CD4-positive, alpha-beta T cell treated with Interferon gamma for 1 hour (primary cell): ENCODE results near the gene CFHR4.
"Not testable (repeated sequence)": the region's sequence is repeated elsewhere in the genome, so short reads cannot be mapped to it uniquely, and the experiment has no call there.

Experiments used
- DNase-seq: peaks from one replicate; pipeline ENCODE4 v3.0.0-alpha.2; 2020

Gene CFHR4

DNA sequence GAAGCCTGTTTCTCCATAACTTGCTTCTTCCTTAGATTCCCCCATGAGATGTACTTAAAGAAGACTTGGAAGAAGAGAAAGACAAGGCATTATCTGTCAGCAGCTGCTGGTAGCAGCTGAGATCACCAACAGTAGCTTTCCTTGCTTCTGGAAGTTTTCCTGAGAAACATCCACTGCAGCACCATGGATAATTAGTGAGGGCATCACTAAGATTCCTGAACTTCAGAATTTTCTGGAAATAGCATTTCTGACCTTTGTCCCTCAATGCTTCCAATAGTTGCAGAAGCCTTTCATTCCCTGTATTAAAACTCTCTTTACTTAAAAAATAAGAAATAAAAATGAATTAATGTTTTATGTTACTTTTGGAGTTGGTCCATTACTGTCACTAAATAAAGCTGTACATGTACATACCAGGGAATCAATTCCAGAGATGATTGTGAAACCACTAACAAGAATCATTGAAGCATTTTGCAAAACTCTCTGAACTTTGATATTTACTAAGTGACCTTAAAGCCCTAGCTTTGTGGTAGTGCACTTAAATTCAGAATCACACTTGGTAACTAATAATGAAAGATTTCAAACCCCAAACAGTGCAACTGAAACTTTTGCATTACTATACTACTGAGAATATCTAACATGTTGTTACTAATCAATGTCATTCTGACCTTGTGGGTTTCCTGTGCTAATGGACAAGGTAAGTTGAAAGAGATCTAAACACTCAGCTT is at the start of gene CFHR4:
CFHR4 (plus strand) TSS at position 538 of the 725 bp plus-strand sequence; CDS start at position 637, 99 bp downstream.
- DNase-seq: no peak

DNA sequence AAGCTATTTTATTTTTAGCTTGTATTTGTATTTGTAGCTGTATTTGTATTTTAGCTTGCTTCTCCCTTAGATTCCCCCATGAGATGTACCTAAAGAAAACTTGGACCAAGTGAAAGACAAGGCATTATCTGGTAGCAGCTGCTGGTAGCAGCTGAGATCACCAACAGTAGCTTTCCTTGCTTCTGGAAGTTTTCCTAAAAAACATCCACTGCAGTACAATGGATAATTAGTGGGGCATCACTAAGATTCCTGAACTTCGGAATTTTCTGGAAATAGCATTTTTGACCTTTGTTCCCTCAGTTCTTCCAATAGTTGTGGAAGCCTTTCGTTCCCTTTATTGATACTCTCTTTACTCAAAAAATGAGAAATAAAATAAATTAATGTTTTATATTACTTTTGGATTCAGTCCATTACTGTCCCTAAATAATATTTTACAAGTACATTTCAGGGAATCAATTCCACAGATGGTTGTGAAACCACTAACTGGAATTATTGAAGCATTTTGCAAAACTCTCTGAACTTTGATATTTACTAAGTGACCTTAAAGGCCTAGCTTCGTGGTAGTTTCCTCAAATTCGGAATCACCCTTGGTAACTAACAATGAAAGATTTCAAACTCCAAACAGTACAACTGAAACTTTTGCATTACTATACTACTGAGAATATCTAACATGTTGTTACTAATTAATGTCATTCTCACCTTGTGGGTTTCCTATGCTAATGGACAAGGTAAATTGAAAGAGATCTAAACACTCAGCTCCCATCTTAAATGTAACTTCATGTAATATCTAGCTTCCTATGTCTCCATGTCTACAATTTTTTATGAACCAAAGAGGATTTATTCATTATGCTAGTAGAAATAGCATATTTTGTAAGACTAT is 38.0 kb upstream of the CFHR4 start:
- DNase-seq: not testable (repeated sequence)

DNA sequence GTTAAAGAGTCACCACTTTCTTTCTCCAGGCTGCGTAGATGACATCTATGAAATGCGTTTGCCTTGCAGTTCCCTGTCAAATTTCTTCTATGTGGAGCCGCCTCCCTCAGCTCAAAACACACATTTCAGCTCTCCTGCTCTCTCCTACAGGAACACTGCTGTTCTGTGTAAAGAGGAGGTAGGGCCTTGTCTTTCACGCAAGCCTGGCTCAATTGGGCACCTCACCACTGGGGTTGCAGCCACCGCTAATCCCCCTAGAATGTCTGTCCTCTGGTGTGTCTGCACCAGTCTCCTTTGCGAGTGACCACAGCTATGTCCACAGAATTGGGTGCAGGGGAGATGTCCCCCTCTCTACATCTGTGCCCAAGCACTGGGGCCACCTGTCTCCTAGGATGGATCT is 31.8 kb upstream of the CFHR4 start:
- no peak for DNase-seq

GRCh38 chr1:196857188-196857587 is 30.7 kb upstream of the CFHR4 start:
- DNase-seq: no peak

GRCh38 chr1:196858811-196859210 is 29.0 kb upstream of the CFHR4 start:
- no peak for DNase-seq

GRCh38 chr1:196860323-196860884 is 27.4 kb upstream of the CFHR4 start:
- no peak for DNase-seq

- DNase-seq: no peak
These were observed 26.4 kb upstream of the CFHR4 start for GRCh38 chr1:196861429-196861828.

GRCh38 chr1:196866974-196867373 is 20.9 kb upstream of the CFHR4 start:
- no peak for DNase-seq

DNA sequence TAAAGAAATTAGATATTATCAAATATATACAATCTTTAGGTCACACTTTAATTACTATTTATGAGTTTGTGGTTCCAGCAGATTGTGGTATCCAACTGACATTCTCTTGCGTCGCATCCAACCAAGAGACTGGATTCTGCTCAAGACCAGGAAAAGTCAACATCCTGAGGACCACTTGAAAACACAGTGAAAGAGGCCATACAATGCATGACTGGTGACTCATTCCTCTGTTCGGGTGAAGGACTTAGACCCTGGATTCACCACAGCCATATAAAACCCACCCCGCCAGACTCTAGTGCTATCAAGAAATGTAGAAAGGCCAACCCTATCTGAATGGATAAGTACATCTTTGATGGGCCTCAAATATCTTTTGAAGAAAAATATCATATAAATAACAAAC is 14.5 kb upstream of the CFHR4 start:
- DNase-seq: no peak

DNA sequence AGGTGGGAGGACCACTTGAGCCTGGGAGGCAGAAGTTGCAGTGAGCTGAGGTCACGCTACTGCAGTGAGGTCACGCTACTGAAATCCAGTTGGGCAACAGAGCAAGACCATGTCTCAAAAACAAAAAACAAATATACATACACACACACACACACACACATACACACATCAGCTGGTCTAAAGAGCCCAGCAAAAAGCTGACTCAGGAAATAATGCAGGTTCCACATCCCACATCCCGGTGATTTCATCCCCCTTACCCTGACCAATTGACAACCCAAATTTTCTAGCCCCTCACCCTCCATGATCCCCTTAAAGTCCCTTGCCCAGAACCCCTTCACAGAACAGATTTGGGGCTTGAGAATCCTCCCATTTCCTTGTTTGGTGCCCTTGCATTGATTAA is 11.9 kb upstream of the CFHR4 start:
- no peak for DNase-seq

DNA sequence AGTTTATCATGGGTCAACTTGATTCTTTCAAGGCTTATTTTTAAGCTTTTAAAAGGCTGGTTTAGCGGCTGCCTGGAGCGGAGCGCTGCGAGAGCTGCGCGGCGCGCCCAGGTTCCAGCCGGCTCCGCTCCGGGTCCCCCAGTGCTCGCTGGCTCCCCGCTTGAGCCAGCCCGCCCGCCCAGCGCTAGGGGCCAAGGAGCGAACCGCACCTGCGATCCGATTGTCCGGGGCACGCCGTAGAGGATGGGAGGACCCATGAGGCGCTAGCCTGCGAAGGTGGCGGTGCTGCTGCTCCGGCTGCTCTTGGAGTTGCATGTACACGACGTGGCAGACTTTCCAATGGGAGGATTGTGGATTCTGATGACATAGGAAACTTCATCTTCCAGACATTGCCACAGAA is 9.9 kb upstream of the CFHR4 start:
- no peak for DNase-seq

- not testable (repeated sequence) for DNase-seq
These were observed 1.3 kb upstream of the CFHR4 start for GRCh38 chr1:196886560-196886959.

DNA sequence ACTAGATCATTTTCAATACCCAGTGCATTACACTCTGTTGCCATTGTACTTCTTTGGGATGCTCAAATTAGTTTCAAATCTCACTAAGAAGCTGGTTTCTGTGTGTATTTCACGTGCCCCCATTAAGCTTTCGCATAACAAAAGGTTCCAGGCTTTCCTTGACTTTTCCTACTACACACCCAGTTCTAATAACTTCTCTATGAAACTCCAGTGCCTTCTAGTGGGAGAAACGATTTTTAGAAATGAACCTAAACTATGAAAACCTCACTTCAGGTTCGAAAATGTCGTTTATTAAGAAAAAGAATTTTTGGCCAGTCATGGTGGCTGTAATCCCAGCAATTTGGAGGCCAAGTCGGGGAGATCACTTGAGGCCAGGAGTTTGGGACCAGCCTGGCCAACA is 2.8 kb downstream of the CFHR4 start:
- no peak for DNase-seq

DNA sequence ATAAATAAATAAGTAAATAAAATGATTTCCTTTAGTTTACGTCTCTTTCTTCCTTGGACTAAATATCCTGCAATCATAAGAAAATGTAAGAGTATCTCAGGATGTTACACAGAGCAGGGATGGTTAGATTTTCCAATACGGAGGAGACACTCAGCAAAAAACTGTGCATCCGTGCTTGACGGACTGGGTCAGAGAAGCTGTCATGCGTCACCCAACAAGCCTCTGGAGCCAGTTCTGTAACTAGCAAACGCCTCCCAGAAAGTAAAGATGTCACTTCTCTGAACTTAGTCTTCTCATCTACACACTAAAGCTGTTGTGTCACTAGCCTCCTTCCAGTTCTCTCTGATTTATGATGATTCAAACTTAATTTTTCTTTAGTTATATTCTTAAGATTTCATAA is 3.4 kb downstream of the CFHR4 start:
- no peak for DNase-seq

DNA sequence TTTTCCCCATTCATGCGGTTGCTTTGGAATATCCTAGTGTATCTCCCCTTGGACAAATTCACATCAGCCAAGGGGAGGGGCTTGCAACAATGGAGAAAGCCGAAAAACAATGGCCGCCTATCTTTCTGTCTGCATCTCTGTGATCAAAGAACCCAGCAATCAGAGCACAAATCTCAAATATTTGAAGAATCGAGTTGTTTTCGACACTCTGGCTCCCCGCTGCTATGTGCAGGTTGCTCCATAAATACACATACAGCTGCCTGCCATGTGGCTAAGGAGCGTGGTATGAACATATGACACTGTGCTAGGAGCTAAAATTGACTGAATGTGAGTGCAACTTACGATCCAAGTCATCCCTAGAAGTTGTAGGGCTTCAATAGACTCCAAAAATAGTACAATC is 8.5 kb downstream of the CFHR4 start:
- DNase-seq: no peak

- DNase-seq: no peak
These were observed 9.4 kb downstream of the CFHR4 start for GRCh38 chr1:196897158-196897828.

DNA sequence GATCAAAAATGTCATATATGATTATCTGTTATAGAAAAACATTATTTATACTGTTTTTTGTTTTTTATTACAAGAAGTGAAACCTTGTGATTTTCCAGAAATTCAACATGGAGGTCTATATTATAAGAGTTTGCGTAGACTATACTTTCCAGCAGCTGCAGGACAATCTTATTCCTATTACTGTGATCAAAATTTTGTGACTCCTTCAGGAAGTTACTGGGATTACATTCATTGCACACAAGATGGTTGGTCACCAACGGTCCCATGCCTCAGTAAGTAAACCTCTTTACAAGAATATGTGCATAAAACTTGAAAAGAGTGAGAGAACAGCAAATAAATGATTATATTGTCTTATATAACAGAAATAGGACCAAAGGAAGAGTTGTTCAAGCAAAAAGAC is 14.5 kb downstream of the CFHR4 start:
- no peak for DNase-seq

- no peak for DNase-seq
These were observed 22.4 kb downstream of the CFHR4 start for GRCh38 chr1:196910215-196910614.

- DNase-seq: not testable (repeated sequence)
These were observed 24.4 kb downstream of the CFHR4 start for GRCh38 chr1:196912283-196912682.

- not testable (repeated sequence) for DNase-seq
These were observed 39.0 kb downstream of the CFHR4 start for GRCh38 chr1:196926839-196927238.

- not testable (repeated sequence) for DNase-seq
These were observed 45.0 kb downstream of the CFHR4 start for GRCh38 chr1:196932853-196933252.

GRCh38 chr1:196933531-196934189 is 45.8 kb downstream of the CFHR4 start:
- no peak for DNase-seq

DNA sequence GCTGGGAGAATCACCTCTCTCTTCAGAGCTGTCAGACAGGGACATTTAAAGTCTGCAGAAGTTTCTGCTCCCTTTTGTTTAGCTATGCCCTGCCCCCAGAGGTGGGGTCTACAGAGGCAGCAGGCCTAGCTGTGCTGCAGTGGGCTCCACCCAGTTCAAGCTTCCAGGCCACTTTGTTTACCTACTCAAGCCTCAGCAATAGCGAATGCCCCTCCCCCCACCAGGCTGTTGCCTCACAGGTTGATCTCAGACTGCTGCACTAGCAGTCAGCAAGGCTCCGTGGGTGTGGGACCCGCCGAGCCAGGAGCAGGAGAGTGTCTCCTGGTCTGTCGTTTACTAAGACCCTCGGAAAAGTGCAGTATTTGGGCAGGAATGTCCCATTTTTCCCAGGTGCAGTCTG is 53.6 kb downstream of the CFHR4 start:
- DNase-seq: not testable (repeated sequence)
